ENCODE results near the gene STARD13.

STARD13 gene

DNA sequence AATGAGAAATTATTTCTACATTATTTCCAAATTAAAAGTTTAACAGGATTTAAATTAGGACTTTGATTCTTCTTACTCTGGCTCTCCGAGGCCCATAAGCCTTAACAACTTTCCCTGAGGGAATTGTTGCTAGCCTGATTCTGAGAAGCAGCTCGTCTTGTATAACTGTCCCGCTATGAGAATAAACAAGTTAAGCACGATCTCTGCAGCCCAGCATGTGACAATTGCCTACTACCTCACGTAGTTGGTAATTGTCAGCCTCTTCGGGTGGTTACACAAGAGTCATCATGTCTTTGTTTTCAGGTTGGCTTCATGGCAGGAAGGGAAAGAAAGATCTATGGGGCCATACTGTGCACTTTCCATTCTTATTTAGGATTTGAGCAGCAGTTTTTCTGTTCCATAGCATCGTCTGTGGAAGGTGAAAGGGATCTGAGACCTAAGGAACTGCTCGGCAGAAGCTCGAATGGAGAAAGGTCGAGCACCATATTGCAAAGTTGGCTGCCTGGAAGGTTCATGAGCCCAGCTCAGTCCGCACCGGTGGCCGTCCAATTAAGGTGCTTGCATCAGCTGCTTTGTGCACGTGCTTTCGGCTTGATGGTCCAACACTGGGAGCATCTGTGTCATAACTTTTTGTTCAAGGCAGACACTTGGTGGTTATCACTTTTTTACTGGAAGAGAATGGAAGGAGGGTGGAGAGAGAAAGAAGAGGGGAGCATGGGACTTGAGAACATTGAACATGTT, 1.8 kb upstream of the STARD13 start:
- H3K4me3 ChIP-seq (ENCODE audit: insufficient read length, low read depth): no peak overlapping the region
- no peaks in the 10 kb centered on the region for H3K27me3 ChIP-seq (ENCODE audit: insufficient read depth, insufficient read length)
- TF ChIP-seq ZNF274 (IDR thresholded peaks at IDR 0.05; ENCODE audit: low read depth, low read length) (no peak), YY1 (IDR thresholded peaks at IDR 0.05; ENCODE audit: insufficient read depth, insufficient read length) (no peak), SUZ12 (IDR thresholded peaks at IDR 0.05; ENCODE audit: extremely low read depth, insufficient read depth, insufficient read length) (no peak)
- H3K4me1 ChIP-seq (ENCODE audit: insufficient read depth, insufficient read length): no peaks in the 10 kb centered on the region
- DNase-seq (ENCODE audit: low read depth, low spot score): no peak
- H3K9ac ChIP-seq (ENCODE audit: insufficient read length, low read depth): no peak overlapping the region
- H3K36me3 ChIP-seq (ENCODE audit: insufficient read depth, insufficient read length, low read length): no peaks in the 10 kb centered on the region
- no peaks in the 10 kb centered on the region for H3K9me3 ChIP-seq (ENCODE audit: insufficient read depth, low read length)

DNA sequence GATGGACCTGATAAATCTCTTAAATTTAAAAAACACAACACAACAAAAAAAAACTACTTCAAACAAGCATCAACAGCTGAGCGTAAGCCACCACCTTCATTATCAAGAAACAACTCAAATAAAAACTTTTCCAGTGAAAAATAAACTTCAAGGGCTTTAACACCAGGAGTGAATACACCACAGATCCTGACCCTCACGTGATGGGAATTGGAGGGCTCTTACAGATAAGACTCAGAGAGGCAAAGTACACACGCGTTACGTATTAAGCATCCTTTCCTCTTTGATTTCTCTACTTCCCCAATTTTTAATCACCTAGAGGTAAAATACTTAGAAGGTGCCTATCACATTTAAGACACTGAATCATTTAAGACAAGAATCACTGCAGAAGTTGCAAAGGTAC, 573 bp upstream of the STARD13 start:
- DNase-seq (ENCODE audit: low read depth, low spot score): no peak
- Histone ChIP-seq H3K4me3 (ENCODE audit: insufficient read length, low read depth) (no peak overlapping the region), H3K9me3 (ENCODE audit: insufficient read depth, low read length) (no peaks in the 10 kb centered on the region), H3K9ac (ENCODE audit: insufficient read length, low read depth) (no peak overlapping the region), H3K36me3 (ENCODE audit: insufficient read depth, insufficient read length, low read length) (no peaks in the 10 kb centered on the region), H3K4me1 (ENCODE audit: insufficient read depth, insufficient read length) (no peaks in the 10 kb centered on the region), H3K27me3 (ENCODE audit: insufficient read depth, insufficient read length) (no peaks in the 10 kb centered on the region)
- TF ChIP-seq SUZ12 (IDR thresholded peaks at IDR 0.05; ENCODE audit: extremely low read depth, insufficient read depth, insufficient read length) (no peak), YY1 (IDR thresholded peaks at IDR 0.05; ENCODE audit: insufficient read depth, insufficient read length) (no peak), ZNF274 (IDR thresholded peaks at IDR 0.05; ENCODE audit: low read depth, low read length) (no peak)

DNA sequence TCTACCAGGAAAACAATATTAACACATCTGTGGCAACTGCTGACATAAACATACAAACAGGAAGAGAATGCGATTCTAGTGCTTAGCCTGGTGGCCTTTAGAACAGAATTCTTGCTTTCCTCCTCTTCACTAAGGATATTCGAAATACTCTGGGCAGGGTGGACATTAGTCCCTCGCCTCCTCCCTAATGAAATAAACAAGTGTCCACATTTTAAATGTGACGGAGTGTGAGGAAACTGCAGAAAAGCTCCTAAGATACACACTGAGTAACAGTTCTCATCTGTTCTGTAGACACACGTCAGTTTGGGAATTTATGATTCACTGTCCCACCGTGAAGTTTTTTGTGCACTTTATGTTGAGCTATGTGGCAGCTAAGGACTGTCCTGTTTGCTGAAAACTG, 639 bp downstream of the STARD13 start:
- no peaks in the 10 kb centered on the region for H3K36me3 ChIP-seq (ENCODE audit: insufficient read depth, insufficient read length, low read length)
- H3K4me1 ChIP-seq (ENCODE audit: insufficient read depth, insufficient read length): no peaks in the 10 kb centered on the region
- no peak for TF ChIP-seq YY1 (IDR thresholded peaks at IDR 0.05; ENCODE audit: insufficient read depth, insufficient read length)
- no peak for TF ChIP-seq SUZ12 (IDR thresholded peaks at IDR 0.05; ENCODE audit: extremely low read depth, insufficient read depth, insufficient read length)
- TF ChIP-seq ZNF274 (IDR thresholded peaks at IDR 0.05; ENCODE audit: low read depth, low read length): no peak
- DNase-seq (ENCODE audit: low read depth, low spot score): no peak
- no peaks in the 10 kb centered on the region for H3K27me3 ChIP-seq (ENCODE audit: insufficient read depth, insufficient read length)
- peak overlapping the region; percentile 47 for H3K4me3 ChIP-seq (ENCODE audit: insufficient read length, low read depth)
- H3K9me3 ChIP-seq (ENCODE audit: insufficient read depth, low read length): no peaks in the 10 kb centered on the region
- H3K9ac ChIP-seq (ENCODE audit: insufficient read length, low read depth): peak overlapping the region; percentile 78

DNA sequence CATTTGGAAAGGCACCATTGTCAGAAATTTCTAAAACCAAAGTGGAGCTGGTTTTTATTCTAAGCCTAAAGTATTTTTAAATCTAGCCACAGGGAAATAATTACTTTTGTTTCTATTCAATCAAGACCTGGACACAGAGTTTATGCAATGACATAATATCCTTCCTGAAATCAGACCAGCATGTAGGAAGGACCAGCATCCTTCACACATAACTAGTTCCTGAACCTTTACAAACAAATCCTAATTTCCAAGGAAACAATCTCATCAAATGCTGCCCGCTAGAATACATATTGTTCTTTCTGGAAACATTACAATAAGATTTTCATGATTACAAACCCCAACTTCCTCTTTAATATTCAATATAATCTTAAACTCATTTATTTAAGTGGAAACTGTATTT, 1.5 kb downstream of the STARD13 start:
- no peak overlapping the region for H3K4me3 ChIP-seq (ENCODE audit: insufficient read length, low read depth)
- DNase-seq (ENCODE audit: low read depth, low spot score): no peak
- no peaks in the 10 kb centered on the region for H3K27me3 ChIP-seq (ENCODE audit: insufficient read depth, insufficient read length)
- no peaks in the 10 kb centered on the region for H3K9me3 ChIP-seq (ENCODE audit: insufficient read depth, low read length)
- H3K36me3 ChIP-seq (ENCODE audit: insufficient read depth, insufficient read length, low read length): no peaks in the 10 kb centered on the region
- TF ChIP-seq YY1 (IDR thresholded peaks at IDR 0.05; ENCODE audit: insufficient read depth, insufficient read length): no peak
- no peak for TF ChIP-seq SUZ12 (IDR thresholded peaks at IDR 0.05; ENCODE audit: extremely low read depth, insufficient read depth, insufficient read length)
- no peak for TF ChIP-seq ZNF274 (IDR thresholded peaks at IDR 0.05; ENCODE audit: low read depth, low read length)
- no peaks in the 10 kb centered on the region for H3K4me1 ChIP-seq (ENCODE audit: insufficient read depth, insufficient read length)
- no peak overlapping the region for H3K9ac ChIP-seq (ENCODE audit: insufficient read length, low read depth)

DNA sequence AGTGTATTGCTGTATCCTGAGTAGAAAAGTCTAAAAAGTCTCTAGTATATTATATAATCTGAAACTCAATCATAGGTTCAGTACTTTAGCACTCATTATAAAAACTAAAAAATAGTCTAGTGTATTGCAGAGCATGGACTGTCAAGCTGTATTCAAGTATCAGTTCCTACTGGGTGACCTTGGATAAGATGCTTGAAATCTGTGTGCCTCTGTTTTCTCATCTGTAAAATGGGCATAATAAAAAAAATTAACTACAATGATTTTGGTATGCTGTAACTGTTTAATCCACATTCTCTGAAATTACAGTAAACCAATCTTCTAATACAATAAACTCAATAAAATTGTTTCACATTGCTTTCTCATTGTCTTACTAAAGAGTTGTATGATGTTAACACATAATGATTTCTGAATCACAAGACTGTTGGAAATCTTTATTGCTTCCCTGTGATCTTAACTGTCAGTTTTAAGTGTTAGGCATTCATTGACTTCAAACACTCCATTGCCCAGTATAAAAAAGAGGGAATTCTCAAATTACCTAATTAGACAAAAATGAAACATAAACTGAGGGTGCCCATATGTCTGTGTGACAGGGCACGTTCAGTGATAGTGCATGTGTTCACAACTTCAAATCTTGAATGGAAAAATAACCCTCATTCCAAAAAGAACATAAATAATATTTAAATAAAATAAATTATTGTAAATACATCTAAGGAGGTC, 2.2 kb downstream of the STARD13 start:
- Histone ChIP-seq H3K9me3 (ENCODE audit: insufficient read depth, low read length) (no peaks in the 10 kb centered on the region), H3K36me3 (ENCODE audit: insufficient read depth, insufficient read length, low read length) (no peaks in the 10 kb centered on the region), H3K4me1 (ENCODE audit: insufficient read depth, insufficient read length) (no peaks in the 10 kb centered on the region), H3K9ac (ENCODE audit: insufficient read length, low read depth) (no peak overlapping the region), H3K4me3 (ENCODE audit: insufficient read length, low read depth) (no peak overlapping the region), H3K27me3 (ENCODE audit: insufficient read depth, insufficient read length) (no peaks in the 10 kb centered on the region)
- TF ChIP-seq YY1 (IDR thresholded peaks at IDR 0.05; ENCODE audit: insufficient read depth, insufficient read length): no peak
- TF ChIP-seq SUZ12 (IDR thresholded peaks at IDR 0.05; ENCODE audit: extremely low read depth, insufficient read depth, insufficient read length): no peak
- no peak for TF ChIP-seq ZNF274 (IDR thresholded peaks at IDR 0.05; ENCODE audit: low read depth, low read length)
- no peak for DNase-seq (ENCODE audit: low read depth, low spot score)

DNA sequence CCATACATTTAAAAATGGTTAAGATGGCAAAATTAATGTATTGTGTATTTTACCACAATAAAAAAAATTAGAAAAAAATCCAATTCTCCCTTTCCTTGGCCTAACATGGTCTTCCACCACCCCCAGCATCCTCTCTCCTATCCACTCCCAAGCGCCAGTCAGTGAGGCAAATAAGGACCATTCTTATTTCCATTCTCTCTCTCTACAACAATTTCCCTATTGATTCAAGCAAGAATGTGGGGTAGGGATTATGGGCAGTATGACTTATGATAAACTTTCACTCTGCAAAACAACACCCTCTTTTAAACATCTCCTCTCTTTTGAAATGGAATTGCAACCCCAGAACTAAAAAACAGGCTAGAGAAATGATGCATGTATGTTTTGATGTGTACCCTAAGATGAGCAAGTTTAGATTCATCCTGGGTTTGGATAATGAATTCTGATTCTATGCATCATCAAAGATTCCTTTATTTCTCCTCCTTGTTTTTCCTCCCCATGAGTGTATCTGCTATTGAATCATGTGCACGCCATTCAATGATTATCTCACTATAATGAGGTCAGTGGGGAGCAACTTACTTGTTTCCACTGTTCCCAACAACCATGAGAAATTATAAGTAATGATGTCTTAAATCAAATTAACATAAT, 3.5 kb downstream of the STARD13 start:
- H3K36me3 ChIP-seq (ENCODE audit: insufficient read depth, insufficient read length, low read length): no peaks in the 10 kb centered on the region
- no peak for DNase-seq (ENCODE audit: low read depth, low spot score)
- H3K4me1 ChIP-seq (ENCODE audit: insufficient read depth, insufficient read length): no peaks in the 10 kb centered on the region
- TF ChIP-seq ZNF274 (IDR thresholded peaks at IDR 0.05; ENCODE audit: low read depth, low read length) (no peak), SUZ12 (IDR thresholded peaks at IDR 0.05; ENCODE audit: extremely low read depth, insufficient read depth, insufficient read length) (no peak), YY1 (IDR thresholded peaks at IDR 0.05; ENCODE audit: insufficient read depth, insufficient read length) (no peak)
- H3K27me3 ChIP-seq (ENCODE audit: insufficient read depth, insufficient read length): no peaks in the 10 kb centered on the region
- no peak overlapping the region for H3K9ac ChIP-seq (ENCODE audit: insufficient read length, low read depth)
- H3K4me3 ChIP-seq (ENCODE audit: insufficient read length, low read depth): no peak overlapping the region
- H3K9me3 ChIP-seq (ENCODE audit: insufficient read depth, low read length): no peaks in the 10 kb centered on the region

DNA sequence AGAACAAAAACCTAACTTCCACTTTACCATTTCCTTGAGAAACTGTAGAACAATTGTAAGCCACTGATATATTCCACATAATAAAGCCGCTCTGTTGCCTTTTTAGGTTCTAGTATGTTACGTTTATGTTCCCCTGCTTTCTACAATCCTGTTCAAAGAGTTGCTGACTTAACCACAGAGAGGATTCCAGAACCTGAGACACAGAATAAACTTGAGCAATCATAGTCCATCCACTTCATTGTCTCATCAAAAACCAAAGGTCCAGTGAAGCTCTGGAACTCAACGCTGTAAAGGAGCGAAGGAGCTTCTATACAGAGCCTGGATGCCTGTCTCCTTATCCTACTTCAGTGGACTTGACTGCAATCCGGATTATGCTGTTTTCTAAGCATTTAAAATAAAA, 4.6 kb downstream of the STARD13 start:
- H3K9ac ChIP-seq (ENCODE audit: insufficient read length, low read depth): no peak overlapping the region
- no peaks in the 10 kb centered on the region for H3K9me3 ChIP-seq (ENCODE audit: insufficient read depth, low read length)
- TF ChIP-seq SUZ12 (IDR thresholded peaks at IDR 0.05; ENCODE audit: extremely low read depth, insufficient read depth, insufficient read length) (no peak), ZNF274 (IDR thresholded peaks at IDR 0.05; ENCODE audit: low read depth, low read length) (no peak), YY1 (IDR thresholded peaks at IDR 0.05; ENCODE audit: insufficient read depth, insufficient read length) (no peak)
- no peak for DNase-seq (ENCODE audit: low read depth, low spot score)
- H3K27me3 ChIP-seq (ENCODE audit: insufficient read depth, insufficient read length): no peaks in the 10 kb centered on the region
- H3K4me1 ChIP-seq (ENCODE audit: insufficient read depth, insufficient read length): no peaks in the 10 kb centered on the region
- H3K36me3 ChIP-seq (ENCODE audit: insufficient read depth, insufficient read length, low read length): peaks cover 1% of the 10 kb centered on the region
- H3K4me3 ChIP-seq (ENCODE audit: insufficient read length, low read depth): no peak overlapping the region

Data from NT2/D1 (cell line).